GM12872 (cell line): Measurements from ENCODE around the gene KDM6B.

Source experiments
- TF ChIP-seq, protein P1 (sequence below): IDR thresholded peaks from 3 replicates; pipeline ENCODE4 v1.5.1; 2011; ENCODE audit warnings: low read depth, mild to moderate bottlenecking, low read length, moderate library complexity; ENCODE audit not compliant: insufficient read depth

KDM6B gene

GRCh38 chr17:7852919-7853690 lies 19.1 kb downstream of the KDM6B start:
- TF ChIP-seq, protein P1, sequence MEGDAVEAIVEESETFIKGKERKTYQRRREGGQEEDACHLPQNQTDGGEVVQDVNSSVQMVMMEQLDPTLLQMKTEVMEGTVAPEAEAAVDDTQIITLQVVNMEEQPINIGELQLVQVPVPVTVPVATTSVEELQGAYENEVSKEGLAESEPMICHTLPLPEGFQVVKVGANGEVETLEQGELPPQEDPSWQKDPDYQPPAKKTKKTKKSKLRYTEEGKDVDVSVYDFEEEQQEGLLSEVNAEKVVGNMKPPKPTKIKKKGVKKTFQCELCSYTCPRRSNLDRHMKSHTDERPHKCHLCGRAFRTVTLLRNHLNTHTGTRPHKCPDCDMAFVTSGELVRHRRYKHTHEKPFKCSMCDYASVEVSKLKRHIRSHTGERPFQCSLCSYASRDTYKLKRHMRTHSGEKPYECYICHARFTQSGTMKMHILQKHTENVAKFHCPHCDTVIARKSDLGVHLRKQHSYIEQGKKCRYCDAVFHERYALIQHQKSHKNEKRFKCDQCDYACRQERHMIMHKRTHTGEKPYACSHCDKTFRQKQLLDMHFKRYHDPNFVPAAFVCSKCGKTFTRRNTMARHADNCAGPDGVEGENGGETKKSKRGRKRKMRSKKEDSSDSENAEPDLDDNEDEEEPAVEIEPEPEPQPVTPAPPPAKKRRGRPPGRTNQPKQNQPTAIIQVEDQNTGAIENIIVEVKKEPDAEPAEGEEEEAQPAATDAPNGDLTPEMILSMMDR: no peak

DNA sequence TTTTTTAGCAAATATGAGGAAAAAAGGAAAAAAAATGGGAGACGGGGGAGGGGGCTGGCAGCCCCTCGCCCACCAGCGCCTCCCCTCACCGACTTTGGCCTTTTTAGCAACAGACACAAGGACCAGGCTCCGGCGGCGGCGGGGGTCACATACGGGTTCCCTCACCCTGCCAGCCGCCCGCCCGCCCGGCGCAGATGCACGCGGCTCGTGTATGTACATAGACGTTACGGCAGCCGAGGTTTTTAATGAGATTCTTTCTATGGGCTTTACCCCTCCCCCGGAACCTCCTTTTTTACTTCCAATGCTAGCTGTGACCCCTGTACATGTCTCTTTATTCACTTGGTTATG lies 19.6 kb downstream of the KDM6B start:
- TF ChIP-seq, protein P1: no peak

GRCh38 chr17:7854078-7854777 lies 20.2 kb downstream of the KDM6B start:
- TF ChIP-seq, protein P1: no peak

- TF ChIP-seq, protein P1: no peak
Observed at GRCh38 chr17:7854851-7855659, 21.0 kb downstream of the KDM6B start, which contains the start of gene TMEM88. TMEM88 (plus strand) TSS chr17:7855066; CDS start chr17:7855075, 9 bp downstream.

GRCh38 chr17:7855660-7856010 lies 21.6 kb downstream of the KDM6B start:
- TF ChIP-seq, protein P1: no peak

GRCh38 chr17:7856011-7856810 lies 22.2 kb downstream of the KDM6B start:
- TF ChIP-seq, protein P1: no peak
